ENCODE measurements around the gene CFL1. TPM values are rescaled to one million over a fixed set of nuclear protein-coding genes. Genes with fewer than 3 reads are reported as not detected.

CFL1 gene
- polyA plus RNA-seq, 1 of the 3 experiments (the other 2 are of a cell fraction), result 4,252 TPM

DNA sequence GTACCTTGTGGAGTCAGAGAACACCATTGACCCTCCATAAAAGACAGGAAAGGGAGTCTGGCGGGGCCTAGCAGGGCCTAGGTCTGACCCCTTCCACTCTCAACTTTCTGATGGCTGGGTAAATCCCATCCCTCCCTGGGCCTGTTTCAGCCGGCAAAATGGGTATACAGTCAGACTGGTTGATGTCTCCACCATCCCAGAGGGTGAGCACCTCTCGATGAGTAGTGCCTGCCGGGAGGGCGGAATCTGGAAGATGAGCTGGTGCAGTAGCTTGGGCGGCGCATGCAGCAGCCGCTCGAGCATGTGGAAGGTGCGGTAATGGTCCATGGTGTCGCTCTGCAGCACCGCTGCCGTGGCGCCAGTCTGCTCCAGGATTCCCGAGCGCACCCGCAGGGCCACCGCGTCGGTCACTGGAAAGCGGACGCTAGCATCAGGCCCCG is 29.8 kb upstream of the CFL1 start:
- peaks cover 56% of the 10 kb centered on the region for H3F3A ChIP-seq (replicated peaks; ENCODE audit: insufficient read depth)
- WGBS (ENCODE audit: low lambda C conversion rate), result 0% methylated on average over 13 of the region's 23 CpGs
- no peaks in the 10 kb centered on the region for H3K27me3 ChIP-seq (ENCODE audit: insufficient read depth)
- H3K4me1 ChIP-seq (ENCODE audit: control insufficient read depth in 1 of 2, insufficient read depth in 2 of 2, low read depth in 1 of 2, low read length in 1 of 2), result peaks cover 35 to 48% of the 10 kb centered on the region in 2 experiments
- ChIA-PET POLR2A (interaction anchor here (0.7 to 3.8 kb wide), 8 partner anchors 9 to 176 kb away, joined by 3 to 46 read pairs (median 4); partner anchors contain the start of genes BANF1, CFL1, EIF1AD and KAT5), CTCF (interaction anchor here (0.7 to 15.2 kb wide), 35 partner anchors 10 to 273 kb away, joined by 3 to 374 read pairs (median 5); partner anchors contain the start of genes C11orf68, CFL1, CTSW and DRAP1)
- peaks cover 19% of the 10 kb centered on the region for H4K20me1 ChIP-seq (ENCODE audit: insufficient read depth)
- H3K9ac ChIP-seq, result peak overlapping the region; percentile 73
- H2AFZ ChIP-seq (ENCODE audit: low read depth), result peak overlapping the region; percentile 82; the same call in 1 of the 2 replicates
- DNase-seq, result no peak
- peaks cover 39 to 41% of the 10 kb centered on the region in 2 experiments for H3K36me3 ChIP-seq (replicated peaks in 1 of 2; ENCODE audit: control insufficient read depth in 1 of 2, insufficient read depth in 2 of 2, low read length in 1 of 2)
- TF ChIP-seq RCOR1 (IDR thresholded peaks at IDR 0.05; ENCODE audit: low read length), result no peak
- peak; percentile 18; the same call in 1 of the 2 replicates for TF ChIP-seq MXI1 (IDR thresholded peaks at IDR 0.05; ENCODE audit: low read depth, low read length)
- no peak for TF ChIP-seq RFX5 (IDR thresholded peaks at IDR 0.05; ENCODE audit: low read length)
- H3K27ac ChIP-seq (ENCODE audit: low read depth in 2 of 2, low read length in 1 of 2), result peak overlapping the region; percentile 80 to 94
- peak overlapping the region; percentile 98 for H3K4me2 ChIP-seq
- H3K9me2 ChIP-seq, result no peaks in the 10 kb centered on the region
- no peaks in the 10 kb centered on the region for H3K9me3 ChIP-seq
- peaks cover 55% of the 10 kb centered on the region for H3K79me2 ChIP-seq (ENCODE audit: insufficient read depth)
- peak overlapping the region; percentile 56 to 82 for H3K4me3 ChIP-seq (ENCODE audit: low read depth in 2 of 2, low read length in 1 of 2)

DNA sequence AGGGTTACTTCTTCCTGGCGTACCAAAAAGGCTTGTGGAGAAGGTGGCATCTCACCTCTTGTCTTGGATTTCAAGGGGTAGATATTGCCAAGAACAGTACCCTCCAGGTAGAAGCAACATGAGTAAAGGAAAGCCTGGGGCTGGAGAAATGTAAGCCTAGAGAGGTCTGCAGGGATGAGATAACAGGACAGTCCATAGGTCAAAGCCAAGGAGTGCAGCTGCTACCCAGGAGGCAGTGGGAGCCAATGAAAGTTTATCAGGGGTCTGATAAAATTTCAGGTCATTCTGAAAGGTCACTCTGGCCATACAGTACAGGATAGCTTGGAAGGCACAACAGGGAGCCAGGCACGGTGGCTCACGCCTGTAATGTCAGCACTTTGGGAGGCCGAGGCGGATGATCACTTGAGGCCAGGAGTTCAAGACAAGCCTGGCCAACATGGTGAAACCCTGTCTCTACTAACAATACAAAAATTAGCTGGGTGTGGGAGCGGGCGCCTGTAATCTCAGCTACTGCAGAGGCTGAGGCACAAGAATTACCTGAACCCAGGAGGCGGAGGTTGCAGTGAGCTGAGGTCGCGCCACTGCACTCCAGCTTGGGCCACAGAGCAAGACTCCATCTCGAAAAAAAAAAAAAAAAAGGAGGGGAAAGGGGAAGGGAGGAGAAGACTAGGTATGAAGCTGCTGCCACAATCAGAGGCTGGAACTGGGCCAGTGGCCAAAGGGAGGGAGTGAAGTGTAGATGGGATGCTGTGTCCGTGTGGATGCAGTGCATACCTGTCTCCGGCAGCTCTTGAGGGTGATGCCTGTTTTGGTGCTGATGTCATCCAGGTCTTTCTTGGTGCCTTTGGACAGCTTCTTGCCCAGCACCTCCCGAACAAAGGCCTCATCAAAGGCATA is 29.1 kb upstream of the CFL1 start:
- Histone ChIP-seq H3K9me2 (no peaks in the 10 kb centered on the region), H3K36me3 (replicated peaks in 1 of 2; ENCODE audit: control insufficient read depth in 1 of 2, insufficient read depth in 2 of 2, low read length in 1 of 2) (peaks cover 36 to 45% of the 10 kb centered on the region in 2 experiments)
- TF ChIP-seq, protein P1, sequence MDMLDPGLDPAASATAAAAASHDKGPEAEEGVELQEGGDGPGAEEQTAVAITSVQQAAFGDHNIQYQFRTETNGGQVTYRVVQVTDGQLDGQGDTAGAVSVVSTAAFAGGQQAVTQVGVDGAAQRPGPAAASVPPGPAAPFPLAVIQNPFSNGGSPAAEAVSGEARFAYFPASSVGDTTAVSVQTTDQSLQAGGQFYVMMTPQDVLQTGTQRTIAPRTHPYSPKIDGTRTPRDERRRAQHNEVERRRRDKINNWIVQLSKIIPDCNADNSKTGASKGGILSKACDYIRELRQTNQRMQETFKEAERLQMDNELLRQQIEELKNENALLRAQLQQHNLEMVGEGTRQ (IDR thresholded peaks at IDR 0.05; ENCODE audit: borderline replicate concordance, low read depth, low read length), result no peak
- TF ChIP-seq, protein P2, sequence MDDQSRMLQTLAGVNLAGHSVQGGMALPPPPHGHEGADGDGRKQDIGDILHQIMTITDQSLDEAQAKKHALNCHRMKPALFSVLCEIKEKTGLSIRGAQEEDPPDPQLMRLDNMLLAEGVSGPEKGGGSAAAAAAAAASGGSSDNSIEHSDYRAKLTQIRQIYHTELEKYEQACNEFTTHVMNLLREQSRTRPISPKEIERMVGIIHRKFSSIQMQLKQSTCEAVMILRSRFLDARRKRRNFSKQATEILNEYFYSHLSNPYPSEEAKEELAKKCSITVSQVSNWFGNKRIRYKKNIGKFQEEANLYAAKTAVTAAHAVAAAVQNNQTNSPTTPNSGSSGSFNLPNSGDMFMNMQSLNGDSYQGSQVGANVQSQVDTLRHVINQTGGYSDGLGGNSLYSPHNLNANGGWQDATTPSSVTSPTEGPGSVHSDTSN (IDR thresholded peaks at IDR 0.05), result no peak
- TF ChIP-seq GATA2 (CRISPR knock-in tag; IDR thresholded peaks at IDR 0.05) (no peak), GABPA (IDR thresholded peaks at IDR 0.05; ENCODE audit: low read depth) (no peak), RFX5 (IDR thresholded peaks at IDR 0.05; ENCODE audit: low read length) (no peak), MEF2A (IDR thresholded peaks at IDR 0.05; ENCODE audit: borderline replicate concordance, low read depth) (no peak), TCF12 (IDR thresholded peaks at IDR 0.05) (no peak), FOSL2 (IDR thresholded peaks at IDR 0.05; ENCODE audit: borderline replicate concordance, low read depth) (no peak)

More for the DNA sequence above, 29.1 kb upstream of the CFL1 start:
- CTCF ChIA-PET, result interaction anchor here (0.5 to 15.2 kb wide), 18 partner anchors 9 to 425 kb away, joined by 3 to 374 read pairs (median 8); partner anchors contain the start of genes CFL1, CTSW, EFEMP2 and FOSL1
- Histone ChIP-seq H3K79me2 (ENCODE audit: insufficient read depth) (peaks cover 48% of the 10 kb centered on the region), H3K27me3 (ENCODE audit: insufficient read depth) (no peaks in the 10 kb centered on the region), H3K4me3 (ENCODE audit: low read depth in 2 of 2, low read length in 1 of 2) (peak overlapping the region; percentile 56 to 82), H3K4me1 (ENCODE audit: control insufficient read depth in 1 of 2, insufficient read depth in 2 of 2, low read depth in 1 of 2, low read length in 1 of 2) (peaks cover 29 to 41% of the 10 kb centered on the region in 2 experiments), H2AFZ (ENCODE audit: low read depth) (no peak overlapping the region), H3K27ac (ENCODE audit: low read depth in 2 of 2, low read length in 1 of 2) (peak overlapping the region; percentile 80 to 94), H3K9me3 (no peaks in the 10 kb centered on the region), H3F3A (replicated peaks; ENCODE audit: insufficient read depth) (peaks cover 50% of the 10 kb centered on the region), H3K9ac (peak overlapping the region; percentile 73), H4K20me1 (ENCODE audit: insufficient read depth) (peaks cover 13% of the 10 kb centered on the region), H3K4me2 (peak overlapping the region; percentile 98)
- DNase-seq, result no peak
- WGBS (ENCODE audit: low lambda C conversion rate), result 75% methylated on average over 14 of the region's 14 CpGs
- POLR2A ChIA-PET, result interaction anchor here (0.6 to 1.5 kb wide), 2 partner anchors 27 to 78 kb away, joined by 3 to 5 read pairs; partner anchors contain the start of gene MUS81

Measured in SK-N-SH (cell line).